Kidney epithelial cell (primary cell): ENCODE measurements around the gene ITPK1. TPM values are rescaled to one million over a fixed set of nuclear protein-coding genes. Genes with fewer than 3 reads are reported as not detected.

ENCODE experiments used
- DNase-seq: peaks from one replicate; pipeline ENCODE4 v3.0.0-alpha.2; 2010; ENCODE audit warnings: low read depth
- H3K27me3 ChIP-seq: 2 replicates; pipeline ENCODE4 v1.6.0; 2011; ENCODE audit warnings: low read length; ENCODE audit not compliant: control insufficient read depth, insufficient read depth
- H3K36me3 ChIP-seq: 2 replicates; pipeline ENCODE4 v1.5.1; 2011; ENCODE audit warnings: low read length; ENCODE audit not compliant: control insufficient read depth, insufficient read depth
- H3K4me3 ChIP-seq: 2 replicates; pipeline ENCODE4 v1.5.1; 2011; ENCODE audit warnings: low read depth, mild to moderate bottlenecking, control low read depth, low read length
- CTCF ChIP-seq: IDR thresholded peaks from 2 replicates; pipeline ENCODE4 v1.5.1; 2011; ENCODE audit warnings: mild to moderate bottlenecking, moderate library complexity, low read length, control low read depth, inconsistent platforms; ENCODE audit not compliant: insufficient read depth, poor library complexity, severe bottlenecking
- total RNA-seq: library from RNA; depleted of rRNA; stranded (reverse); fragments of >200 nt; gene quantifications from 2 replicates; pipeline ENCODE4 v1.2.3, GENCODE V29; 2015

Gene ITPK1
- total RNA-seq, 1 donor from 2014 or later: 21.3 TPM

DNA sequence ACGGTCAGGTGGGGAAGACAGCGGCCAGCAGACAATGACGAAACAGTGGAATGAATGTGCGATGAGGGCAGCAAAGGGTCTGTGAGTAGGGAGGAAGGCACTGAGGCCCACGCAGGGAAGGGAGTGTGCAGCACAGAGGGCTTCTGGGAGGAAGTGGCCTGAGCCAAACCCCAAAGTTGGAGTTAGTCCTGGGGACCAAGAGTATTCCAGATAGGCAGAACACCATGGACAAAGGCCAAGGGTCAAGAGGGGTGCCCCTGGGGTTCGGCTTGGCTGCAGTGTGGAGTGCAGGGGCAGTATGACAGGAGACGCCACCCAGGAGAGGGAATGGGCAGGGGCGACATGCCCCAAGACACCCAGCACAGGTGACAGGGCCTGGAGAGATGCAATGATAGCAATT, 134.0 kb downstream of the ITPK1 start:
- H3K36me3 ChIP-seq: no peaks in the 10 kb centered on the region
- H3K27me3 ChIP-seq: no peaks in the 10 kb centered on the region
- no peak overlapping the region for H3K4me3 ChIP-seq
- DNase-seq: no peak
- TF ChIP-seq CTCF: no peak

DNA sequence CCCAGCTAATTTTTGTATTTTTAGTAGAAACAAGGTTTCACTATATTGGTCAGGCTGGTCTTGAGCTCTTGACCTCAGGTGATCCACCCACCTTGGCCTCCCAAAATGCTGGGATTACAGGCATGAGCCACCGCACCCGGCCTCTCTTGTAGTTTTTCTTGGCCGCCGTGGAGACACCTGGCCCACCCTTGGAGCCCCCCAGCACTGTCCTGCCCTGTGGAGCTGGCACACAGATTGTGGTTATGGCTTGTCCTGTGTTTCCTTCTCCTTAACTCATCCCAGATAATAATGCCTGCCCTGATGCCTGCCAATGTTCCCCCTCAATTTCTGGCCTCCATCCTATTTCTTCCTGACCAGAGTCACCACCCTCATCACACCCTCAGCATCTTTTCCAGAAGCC, 134.9 kb downstream of the ITPK1 start:
- TF ChIP-seq CTCF: no peak
- no peak overlapping the region for H3K4me3 ChIP-seq
- no peaks in the 10 kb centered on the region for H3K27me3 ChIP-seq
- no peaks in the 10 kb centered on the region for H3K36me3 ChIP-seq
- no peak for DNase-seq

DNA sequence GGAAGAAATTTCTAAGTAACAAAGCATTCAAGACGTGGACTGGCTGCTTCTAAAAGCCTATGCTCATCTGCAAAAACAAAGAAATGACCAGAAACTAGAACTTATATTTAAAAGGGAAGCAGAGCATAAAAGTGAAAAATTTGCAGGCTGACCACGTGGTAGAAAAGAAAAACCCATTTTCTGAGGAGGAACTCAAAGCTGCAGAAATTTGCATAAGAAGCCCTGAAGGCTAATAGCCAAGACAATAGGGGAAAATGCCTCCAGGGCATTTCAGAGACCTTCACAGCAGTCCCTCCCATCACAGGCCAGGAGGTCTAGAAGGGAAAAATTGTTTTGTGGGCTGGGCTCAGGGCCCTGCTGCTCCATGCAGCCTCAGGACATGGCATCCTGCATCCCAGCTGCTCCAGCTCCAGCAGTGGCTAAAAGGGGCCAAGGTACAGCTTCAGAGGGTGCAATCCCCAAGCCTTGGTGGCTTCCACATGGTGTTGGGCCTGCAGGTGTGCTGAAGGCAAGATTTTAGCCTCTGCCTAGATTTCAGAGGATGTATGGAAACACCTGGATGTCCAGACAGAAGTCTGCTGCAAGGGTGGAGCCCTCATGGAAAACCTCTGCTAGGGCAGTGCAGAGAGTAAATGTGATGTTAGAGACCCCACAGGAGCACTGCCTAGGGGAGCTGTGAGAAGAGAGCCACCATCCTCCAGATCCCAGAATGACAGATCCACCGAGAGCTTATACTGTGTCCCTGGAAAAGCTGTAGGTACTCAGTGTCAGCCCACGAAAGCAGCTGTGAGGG, 137.3 kb downstream of the ITPK1 start:
- Histone ChIP-seq H3K36me3 (no peaks in the 10 kb centered on the region), H3K4me3 (no peak overlapping the region), H3K27me3 (no peaks in the 10 kb centered on the region)
- no peak for DNase-seq
- TF ChIP-seq CTCF: no peak

DNA sequence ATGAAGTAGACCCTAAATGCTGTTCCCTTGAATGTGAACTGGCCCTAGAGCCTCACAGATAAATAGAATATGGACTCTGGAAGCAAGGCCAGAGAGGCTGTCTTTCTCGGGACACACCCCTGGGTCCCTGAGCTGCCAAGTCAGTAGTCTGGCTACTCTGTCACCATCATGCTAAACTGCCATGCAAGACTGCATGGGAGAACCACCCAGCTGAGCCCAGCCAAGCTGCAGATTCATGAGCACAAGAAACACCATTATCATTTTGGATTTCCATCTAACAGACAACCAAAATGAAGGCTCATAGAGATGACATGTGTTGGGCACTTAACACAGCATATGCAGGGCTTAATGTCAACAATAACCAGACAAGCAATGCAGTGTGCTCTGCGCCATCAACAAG, 139.5 kb downstream of the ITPK1 start:
- TF ChIP-seq CTCF: no peak
- H3K36me3 ChIP-seq: no peaks in the 10 kb centered on the region
- no peaks in the 10 kb centered on the region for H3K27me3 ChIP-seq
- no peak overlapping the region for H3K4me3 ChIP-seq
- no peak for DNase-seq

DNA sequence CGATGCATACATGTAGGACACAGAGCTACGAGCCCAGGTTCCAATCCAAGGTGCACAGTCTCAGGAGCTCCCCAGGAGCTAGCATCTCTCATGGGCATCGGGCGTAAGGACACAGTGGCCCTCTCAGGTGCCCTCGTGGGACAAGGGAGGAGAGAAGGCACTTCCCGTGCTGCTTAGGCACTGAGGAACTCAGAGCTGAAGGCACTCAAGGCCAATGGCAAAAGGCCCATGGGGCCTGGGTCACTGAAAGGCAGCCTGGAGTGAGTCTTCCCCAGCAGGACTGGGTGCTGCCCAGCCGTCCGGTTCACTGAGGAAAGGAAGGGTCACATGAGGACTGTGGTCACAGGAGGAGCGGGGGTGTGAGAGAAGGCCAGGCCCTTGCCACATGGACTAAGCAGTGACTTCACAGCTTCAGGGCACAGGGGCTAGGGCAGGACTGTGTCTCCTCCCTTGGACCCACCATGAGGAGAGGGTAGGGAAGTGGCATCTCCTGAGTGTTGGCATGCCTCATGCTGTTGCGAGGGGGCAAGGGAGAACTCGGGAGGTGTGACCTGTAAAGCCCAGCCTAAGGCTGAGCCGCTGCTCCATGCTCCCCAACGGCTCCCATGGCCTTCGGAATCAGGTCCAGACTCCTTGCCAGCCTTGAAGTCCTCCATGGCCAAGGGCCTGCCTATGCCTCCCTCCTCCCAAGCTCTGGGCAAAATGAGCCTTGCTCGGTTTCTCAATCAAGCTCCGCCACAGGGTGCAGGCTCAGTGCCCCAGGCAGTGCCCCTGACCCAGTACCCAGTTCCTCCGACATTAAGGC, 141.0 kb downstream of the ITPK1 start:
- Histone ChIP-seq H3K27me3 (no peaks in the 10 kb centered on the region), H3K4me3 (no peak overlapping the region), H3K36me3 (no peaks in the 10 kb centered on the region)
- no peak for TF ChIP-seq CTCF
- no peak for DNase-seq
